Glomerular visceral epithelial cell (primary cell): Measurements from ENCODE around the gene AKAP13.
"Not testable (repeated sequence)": the region's sequence is repeated elsewhere in the genome, so short reads cannot be mapped to it uniquely, and the experiment has no call there.

Experiments
- DNase-seq: peaks from one replicate; pipeline ENCODE4 v3.0.0-alpha.2; 2016; ENCODE audit errors: extremely low spot score

The AKAP13 gene

DNA sequence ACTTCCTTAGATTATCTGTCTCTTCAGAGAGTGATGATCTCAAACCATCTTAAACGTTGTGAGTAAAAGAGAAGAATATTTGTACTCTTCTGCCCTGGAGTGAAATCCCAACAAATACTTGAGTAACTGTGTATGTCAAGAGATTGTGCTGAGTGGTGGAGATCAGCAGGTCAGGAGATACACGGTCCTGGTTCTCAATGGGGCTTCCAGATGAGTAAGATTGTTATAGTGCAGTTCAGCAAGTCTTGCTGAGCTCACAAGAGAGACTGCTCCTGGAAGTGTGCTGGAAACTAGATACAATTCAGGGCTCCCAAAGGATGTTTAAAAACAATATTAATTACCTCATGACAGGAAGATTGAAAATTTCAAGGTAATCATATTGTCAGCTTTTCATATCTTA is 184.3 kb downstream of the AKAP13 start:
- no peak for DNase-seq

DNA sequence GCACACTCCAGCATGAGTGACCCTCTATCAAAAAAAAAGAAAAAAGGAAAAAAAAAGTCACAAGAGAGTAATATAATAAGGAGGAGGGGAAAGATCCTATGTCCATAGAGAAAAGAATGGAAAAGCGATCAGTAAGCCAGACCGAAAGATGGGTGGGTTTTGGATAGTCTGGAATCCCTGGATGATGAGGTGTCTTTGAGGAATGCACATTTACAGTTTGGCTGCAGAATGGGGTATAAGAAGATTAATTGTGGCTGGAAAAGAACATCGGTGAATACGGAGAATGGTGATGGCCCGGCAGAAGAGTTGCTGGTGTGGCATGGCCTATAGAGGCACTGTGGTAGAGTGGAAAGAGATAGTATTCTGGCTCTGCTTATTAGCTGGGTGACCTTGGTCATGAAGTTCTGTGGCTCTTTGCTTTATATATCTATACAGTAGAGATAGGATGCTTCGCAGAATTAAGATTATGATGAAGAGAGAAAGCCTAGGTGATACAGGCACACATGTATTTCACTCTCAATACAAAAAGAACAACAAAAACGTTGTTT is 187.9 kb downstream of the AKAP13 start:
- no peak for DNase-seq

DNA sequence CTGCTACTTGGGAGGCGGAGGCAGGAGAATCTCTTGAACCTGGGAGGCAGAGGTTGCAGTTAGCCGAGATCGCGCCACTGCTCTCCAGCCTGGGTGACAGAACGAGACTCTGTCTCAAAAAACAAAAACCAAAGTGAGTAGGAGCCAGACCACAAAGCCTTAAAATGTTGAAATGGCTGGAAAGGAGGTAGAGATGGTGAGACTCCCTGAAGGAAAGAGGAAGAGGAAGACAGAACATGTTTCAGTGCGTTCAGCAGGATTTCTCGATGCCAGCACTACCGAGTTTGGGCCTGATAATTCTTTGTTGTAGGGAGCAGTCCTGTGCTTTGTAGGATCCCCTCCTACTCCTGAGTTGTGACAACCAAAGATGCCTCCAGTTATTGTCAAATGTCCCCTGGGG is 189.9 kb downstream of the AKAP13 start:
- no peak for DNase-seq

DNA sequence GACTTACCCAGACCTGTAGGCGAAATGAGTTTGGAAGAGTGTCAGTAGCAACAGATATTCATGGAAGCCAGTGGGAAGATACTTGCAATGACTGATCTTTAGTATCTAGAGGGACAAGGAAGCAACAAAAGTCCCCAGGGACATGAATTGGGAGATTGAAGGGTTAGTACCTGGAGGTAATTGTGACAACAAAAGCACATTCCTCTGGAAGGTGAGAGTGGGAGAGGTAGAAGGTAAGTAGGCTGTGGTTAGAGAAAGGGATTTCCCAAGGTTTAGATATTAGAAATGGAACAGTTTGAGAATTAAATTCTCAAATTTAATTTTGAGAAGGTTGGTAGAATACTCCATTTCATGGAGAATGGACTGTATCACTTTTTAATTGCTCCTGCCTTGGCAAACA is 191.4 kb downstream of the AKAP13 start:
- no peak for DNase-seq

DNA sequence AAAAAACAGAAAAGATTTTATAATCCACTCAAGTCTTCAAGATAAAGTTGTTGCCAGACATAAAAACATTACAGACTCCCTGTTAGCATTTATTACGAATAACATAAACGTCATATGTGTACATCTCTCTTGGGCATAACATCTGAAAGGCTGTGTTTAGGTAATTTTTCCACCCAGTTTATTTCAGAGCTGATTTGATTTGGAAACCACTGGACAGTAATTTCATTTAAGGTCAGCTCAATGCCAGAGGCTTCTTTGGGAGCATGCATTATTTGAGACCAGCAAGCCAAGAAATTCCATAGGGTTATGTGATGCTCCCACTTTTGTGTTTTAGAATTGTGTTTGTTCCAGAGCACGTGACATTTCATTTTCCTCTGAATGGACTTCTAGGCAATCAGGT is 196.0 kb downstream of the AKAP13 start:
- no peak for DNase-seq

DNA sequence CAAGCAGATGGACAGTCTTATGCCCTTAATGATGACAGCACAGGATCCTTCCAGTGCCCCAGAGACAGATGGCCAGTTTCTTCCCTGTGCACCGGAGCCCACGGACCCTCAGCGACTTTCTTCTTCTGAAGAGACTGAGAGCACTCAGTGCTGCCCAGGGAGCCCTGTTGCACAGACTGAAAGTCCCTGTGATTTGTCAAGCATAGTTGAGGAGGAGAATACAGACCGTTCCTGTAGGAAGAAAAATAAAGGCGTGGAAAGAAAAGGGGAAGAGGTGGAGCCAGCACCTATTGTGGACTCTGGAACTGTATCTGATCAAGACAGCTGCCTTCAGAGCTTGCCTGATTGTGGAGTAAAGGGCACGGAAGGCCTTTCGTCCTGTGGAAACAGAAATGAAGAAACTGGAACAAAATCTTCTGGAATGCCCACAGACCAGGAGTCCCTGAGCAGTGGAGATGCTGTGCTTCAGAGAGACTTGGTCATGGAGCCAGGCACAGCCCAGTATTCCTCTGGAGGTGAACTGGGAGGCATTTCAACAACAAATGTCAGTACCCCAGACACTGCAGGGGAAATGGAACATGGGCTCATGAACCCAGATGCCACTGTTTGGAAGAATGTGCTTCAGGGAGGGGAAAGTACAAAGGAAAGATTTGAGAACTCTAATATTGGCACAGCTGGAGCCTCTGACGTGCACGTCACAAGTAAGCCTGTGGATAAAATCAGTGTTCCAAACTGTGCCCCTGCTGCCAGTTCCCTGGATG is 198.7 kb downstream of the AKAP13 start:
- DNase-seq, result peak; percentile 5

DNA sequence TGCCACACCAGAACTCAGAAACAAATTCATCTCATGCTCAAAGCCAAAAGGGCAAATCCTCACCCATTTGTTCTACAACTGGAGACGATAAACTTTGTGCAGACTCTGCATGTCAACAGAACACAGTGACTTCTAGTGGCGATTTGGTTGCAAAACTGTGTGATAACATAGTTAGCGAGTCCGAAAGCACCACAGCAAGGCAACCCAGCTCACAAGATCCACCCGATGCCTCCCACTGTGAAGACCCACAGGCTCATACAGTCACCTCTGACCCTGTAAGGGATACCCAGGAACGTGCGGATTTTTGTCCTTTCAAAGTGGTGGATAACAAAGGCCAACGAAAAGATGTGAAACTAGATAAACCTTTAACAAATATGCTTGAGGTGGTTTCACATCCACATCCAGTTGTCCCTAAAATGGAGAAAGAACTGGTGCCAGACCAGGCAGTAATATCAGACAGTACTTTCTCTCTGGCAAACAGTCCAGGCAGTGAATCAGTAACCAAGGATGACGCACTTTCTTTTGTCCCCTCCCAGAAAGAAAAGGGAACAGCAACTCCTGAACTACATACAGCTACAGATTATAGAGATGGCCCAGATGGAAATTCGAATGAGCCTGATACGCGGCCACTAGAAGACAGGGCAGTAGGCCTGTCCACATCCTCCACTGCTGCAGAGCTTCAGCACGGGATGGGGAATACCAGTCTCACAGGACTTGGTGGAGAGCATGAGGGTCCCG is 199.7 kb downstream of the AKAP13 start:
- peak; percentile 77 for DNase-seq

DNA sequence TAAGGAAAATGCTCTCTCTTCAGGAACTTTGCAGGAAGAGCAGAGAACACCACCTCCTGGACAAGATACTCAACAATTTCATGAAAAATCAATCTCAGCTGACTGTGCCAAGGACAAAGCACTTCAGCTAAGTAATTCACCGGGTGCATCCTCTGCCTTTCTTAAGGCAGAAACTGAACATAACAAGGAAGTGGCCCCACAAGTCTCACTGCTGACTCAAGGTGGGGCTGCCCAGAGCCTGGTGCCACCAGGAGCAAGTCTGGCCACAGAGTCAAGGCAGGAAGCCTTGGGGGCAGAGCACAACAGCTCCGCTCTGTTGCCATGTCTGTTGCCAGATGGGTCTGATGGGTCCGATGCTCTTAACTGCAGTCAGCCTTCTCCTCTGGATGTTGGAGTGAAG is 200.5 kb downstream of the AKAP13 start:
- DNase-seq, result peak; percentile 68

DNA sequence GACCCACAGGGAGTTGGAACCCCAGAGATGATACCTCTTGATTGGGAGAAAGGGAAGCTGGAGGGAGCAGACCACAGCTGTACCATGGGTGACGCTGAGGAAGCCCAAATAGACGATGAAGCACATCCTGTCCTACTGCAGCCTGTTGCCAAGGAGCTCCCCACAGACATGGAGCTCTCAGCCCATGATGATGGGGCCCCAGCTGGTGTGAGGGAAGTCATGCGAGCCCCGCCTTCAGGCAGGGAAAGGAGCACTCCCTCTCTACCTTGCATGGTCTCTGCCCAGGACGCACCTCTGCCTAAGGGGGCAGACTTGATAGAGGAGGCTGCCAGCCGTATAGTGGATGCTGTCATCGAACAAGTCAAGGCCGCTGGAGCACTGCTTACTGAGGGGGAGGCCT is 201.1 kb downstream of the AKAP13 start:
- DNase-seq, result peak; percentile 10

DNA sequence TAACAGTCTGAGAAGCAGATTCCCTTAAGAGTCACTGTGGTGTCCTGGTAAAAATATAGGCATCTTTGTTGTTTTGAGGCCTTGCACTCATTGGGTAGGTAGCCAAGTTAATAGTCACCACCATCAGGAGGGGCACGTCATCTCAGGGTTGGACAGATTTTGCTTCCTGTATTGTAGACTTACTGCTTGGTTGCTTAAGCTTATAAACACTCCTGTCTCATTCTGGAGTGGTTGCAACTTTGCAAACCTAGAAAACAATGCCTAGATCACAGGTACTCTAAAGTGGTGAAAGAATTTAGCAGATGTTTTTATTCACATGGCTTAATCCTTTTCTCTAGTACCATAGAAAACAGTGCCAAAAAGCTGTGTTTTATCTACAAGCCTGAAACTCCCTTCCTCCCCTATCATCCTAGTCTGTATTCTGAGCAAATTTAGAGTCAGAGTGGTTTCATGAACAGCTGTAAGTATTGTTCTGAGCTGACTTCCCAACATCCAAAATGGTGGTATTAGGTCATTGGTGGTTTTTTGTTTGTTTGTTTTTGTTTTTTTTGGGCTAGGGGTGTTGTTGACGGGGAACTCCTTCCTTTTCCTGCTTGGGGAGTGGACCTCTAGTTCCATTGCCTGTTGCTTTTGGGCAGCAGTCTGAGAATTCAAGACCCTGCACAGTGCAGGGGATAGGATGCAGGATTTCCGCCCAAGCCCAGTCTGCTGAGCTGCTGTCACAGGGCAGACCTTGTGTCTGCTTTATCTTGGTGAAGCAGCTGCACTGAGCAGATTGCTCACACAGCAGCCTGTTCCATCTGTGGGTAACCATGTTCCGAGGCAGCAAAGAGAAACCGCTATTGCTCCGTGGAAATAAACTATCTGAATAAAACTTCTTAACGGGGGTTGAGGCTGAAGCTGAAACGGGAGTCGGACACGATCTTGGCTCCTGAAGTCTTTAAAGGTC is 202.0 kb downstream of the AKAP13 start:
- peak; percentile 54 for DNase-seq

DNA sequence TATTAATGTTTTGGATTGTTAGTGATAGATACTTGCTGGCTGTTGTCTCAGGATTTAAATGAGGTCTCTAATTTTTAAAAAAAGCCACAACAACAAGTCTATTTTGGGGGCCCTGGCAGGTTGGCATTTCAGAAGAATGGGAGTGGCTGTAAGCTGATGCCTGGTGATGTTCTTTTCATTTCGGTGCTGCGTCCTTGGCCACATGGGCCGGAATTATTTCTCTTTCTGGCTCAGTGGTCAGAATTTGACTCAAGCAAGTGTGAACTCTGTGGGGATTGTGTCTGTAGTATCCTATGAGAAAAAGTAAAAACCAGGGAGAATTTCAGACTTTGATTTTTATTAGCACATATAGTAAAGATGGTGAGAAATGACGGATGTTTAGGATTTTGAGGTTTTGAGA is 203.0 kb downstream of the AKAP13 start:
- DNase-seq, result no peak

DNA sequence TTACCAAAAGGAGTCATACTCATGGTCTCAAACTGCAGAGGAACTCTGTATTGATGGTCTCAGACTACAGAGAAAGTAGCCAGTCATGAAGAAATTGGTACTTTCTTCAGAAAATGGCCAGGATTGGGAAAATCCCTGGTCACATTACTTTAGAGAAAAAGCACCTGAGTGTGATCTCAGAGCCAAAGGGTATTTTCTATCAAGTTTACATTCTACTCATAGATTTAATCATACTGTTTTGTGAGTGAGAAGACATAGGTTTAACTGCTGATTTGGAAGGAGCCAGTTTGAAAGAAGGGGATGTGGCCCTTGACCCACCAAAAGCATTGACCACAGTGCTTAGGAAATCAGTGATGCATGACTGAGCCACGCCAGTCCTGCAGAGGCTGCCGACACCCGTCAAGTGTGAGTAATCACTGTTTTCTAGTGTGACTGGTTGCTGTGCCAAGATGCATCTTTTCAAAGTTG is 203.6 kb downstream of the AKAP13 start:
- peak; percentile 55 for DNase-seq

DNA sequence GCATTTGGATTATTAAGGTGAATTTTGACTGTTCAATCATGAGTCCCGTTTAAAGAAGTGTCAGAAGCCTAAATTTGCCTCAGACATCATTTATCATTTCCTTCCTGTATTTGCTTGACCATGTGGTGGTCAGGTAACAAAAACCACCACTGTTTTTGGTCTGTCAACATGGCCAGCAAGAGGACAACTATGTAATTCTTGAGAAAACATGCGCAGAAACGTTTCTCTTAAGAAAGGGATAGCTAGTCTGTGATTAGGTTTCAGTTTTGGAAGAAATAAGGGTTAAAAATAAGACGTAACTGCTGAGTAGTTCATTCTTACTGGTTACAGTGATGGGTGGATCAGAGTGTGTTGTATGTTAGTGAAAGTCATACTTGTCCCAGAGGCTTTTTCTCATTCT is 204.5 kb downstream of the AKAP13 start:
- no peak for DNase-seq

DNA sequence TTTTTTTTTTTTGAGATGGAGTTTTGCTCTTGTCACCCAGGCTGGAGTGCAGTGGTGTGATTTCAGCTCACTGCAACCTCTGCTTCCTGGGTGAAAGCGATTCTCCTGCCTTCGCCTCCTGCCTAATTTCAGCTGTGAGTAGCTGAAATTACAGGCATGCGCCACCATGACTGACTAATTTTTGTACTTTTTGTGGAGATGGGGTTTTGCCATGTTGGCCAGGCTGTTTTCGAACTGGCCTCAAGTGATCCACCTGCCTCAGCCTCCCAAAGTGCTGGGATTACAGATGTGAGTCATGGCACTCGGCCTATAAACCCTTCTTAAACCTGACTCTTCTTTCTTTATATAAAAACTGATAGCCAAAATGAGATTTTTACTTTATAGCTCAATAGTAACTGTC is 205.8 kb downstream of the AKAP13 start:
- DNase-seq, result not testable (repeated sequence)

DNA sequence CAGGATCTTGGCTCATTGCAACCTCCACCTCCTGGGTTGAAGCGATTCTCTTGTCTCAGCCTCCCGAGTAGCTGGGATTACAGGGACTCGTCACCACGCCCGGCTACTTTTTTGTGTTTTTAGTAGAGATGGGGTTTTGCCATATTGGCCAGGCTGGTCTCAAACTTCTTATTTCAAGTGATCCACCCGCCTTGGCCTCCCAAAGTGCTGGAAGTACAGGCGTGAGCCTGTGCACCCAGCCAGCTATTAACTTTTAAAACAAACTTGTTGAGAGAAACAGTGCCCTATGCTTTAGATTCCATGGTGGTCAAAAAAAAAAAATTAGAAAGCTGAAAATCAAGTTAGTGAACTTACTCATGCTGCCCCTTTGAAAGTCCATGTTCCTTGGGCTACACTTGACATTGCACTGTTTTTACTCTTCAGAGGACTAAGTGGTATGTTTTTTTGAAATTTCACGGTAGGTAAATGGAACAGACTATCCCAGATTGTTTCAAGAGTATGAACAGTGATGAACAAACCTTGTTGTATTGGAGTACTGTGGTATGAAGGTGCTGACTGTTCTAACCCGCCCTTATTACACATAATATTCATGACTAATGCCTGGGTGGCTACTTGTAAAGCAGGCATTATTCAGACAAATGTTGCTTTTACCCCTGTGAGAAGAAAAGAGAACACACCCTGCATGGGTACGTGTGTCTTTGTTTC is 207.5 kb downstream of the AKAP13 start:
- DNase-seq, result no peak

DNA sequence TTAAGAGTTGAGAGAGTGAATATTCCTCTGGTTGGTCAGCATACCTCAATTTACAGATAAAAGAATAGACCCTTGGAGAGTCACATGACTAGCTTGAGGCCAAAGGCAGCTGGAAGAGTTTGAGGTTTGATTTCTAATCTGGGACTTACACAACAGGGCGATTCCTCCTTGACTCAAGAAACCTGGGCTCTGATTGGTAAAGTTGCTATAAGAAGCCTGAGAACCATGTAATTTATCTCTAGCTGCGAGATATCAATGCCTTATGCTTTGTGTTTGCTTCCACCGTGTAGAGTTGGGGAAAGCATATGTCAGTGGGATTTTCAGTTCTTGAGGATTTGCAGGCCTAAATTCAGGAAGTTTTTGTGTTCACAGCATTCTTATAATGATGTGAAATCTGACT is 208.3 kb downstream of the AKAP13 start:
- DNase-seq, result no peak

DNA sequence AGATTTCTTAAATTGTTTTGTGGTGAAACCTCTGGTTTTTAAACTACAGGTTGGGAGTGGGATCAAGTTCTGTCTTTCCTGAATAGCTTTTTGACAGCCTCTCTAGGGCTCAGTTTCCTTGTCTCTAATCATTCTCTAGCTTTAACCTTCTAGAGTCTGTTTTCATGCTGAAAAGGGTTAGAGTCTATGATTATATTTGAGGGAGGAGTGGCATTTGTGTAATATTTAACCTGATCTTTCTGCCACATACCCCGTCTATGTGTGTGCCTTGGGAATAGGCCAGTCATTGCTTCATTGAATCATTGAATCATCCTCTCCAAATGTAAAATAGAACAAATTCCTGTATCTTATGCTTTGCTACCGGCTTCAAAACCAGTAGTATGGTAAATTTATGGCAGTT is 209.4 kb downstream of the AKAP13 start:
- DNase-seq, result peak; percentile 69

DNA sequence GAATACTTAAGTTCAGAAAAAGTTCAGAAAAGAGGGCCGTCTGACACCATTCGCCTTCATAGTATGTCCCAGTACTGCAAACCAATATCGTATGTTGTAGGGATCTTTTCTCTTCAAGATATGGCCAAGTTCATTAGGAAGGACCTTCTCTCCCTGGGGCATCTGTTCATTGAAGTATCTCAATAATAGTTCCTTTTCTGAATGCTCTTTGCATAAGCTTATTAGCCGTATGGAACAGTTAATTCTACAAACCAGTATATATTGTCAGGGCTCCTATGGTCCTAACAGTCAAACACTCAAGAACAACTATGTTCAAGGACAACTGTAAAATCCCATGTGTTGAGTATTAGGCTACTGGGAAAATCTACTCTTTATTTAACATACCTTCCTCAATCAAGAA is 211.2 kb downstream of the AKAP13 start:
- DNase-seq, result no peak

DNA sequence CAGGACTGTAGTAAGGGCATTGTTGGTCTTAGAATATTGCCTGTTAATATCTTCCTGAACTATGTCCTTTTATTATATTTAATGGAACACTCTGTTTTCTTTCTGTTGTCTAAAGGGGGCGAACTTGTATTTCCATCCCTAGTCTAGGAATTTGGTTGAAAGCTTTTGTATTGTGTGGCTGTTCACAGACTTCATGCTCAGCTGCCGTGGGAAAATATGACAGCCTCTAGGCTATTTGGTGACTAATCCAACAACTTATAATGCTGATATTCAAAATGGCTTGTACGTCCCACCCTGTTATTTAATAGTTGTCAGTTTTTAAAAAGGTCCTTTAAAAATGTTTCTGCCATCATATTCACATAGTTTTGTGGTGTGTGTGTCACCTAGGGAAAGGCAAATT is 211.7 kb downstream of the AKAP13 start:
- peak; percentile 64 for DNase-seq

DNA sequence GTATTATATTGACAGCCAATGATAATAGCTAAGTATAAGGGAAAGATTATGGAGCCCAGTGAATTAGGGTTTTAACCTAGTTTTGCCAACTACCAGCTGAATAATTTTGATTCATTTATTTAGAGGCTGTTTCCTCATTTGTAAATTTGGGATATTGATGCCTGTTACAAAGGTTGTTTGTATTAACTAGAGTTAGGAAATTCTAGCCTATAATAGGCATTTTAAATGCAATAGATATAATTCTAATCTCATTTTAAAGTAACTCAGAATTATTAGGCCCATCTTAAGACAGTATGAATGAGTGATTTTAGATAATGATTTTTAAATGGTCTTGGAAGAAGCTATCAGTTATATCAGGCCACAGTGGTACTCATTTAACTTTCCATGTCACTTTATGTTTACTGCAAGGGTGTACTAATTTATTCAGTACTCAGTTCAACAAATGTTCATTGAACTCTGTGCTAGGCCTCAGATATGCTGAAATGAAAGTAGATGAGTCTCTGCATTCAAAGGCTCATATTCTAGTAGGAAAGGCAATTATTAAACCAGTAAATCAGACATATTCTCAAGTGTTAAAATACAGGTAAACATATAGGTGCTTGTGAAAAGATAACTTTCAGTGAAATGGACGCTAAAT is 213.5 kb downstream of the AKAP13 start:
- no peak for DNase-seq
